Prostate gland (tissue), 2 donors: ENCODE results near the gene DNAH5. TPM values are rescaled to one million over a fixed set of nuclear protein-coding genes. Genes with fewer than 3 reads are reported as not detected.

Source experiments
- DNase-seq: peaks from one replicate; pipeline ENCODE4 v3.0.0-alpha.2; 2019; ENCODE audit warnings: low spot score
- H3K27ac ChIP-seq, 2 donors: fragments of 200-600 bp; sonication (generic); 2 replicates each; pipeline ENCODE4 v1.5.1; 2017 to 2019
- H3K27me3 ChIP-seq: fragments of 200-600 bp; sonication (generic); replicated peaks from 2 replicates; pipeline ENCODE4 v1.5.1; 2019; ENCODE audit not compliant: insufficient read depth
- H3K36me3 ChIP-seq, 2 donors: fragments of 200-600 bp; sonication (generic); 1 replicate in 1 of 2; 2 replicates in 1 of 2; pipeline versions ENCODE4 v1.5.1 to v1.8.1; 2017 to 2019
- H3K4me1 ChIP-seq: fragments of 200-600 bp; sonication (generic); replicated peaks from 2 replicates; pipeline ENCODE4 v1.5.1; 2019
- H3K4me3 ChIP-seq, 2 donors: fragments of 200-600 bp; sonication (generic); 2 replicates each; pipeline ENCODE4 v1.5.1; 2017 to 2019
- H3K9me3 ChIP-seq: fragments of 200-600 bp; sonication (generic); 2 replicates; pipeline ENCODE4 v1.5.1; 2017
- POLR2A ChIP-seq: fragments of 450-650 bp; IDR thresholded peaks from one replicate; pipeline ENCODE4 v1.6.1; 2016; ENCODE audit warnings: antibody characterized with exemption, mild to moderate bottlenecking
- POLR2AphosphoS5 ChIP-seq: sonication (generic); formaldehyde crosslinking; IDR thresholded peaks from one replicate; pipeline ENCODE4 v1.6.1; 2017; ENCODE audit warnings: antibody characterized with exemption
- WGBS: methylation state at CpG from one replicate; pipeline ENCODE4 v1.1.5; 2018; 5-methylcytosine and 5-hydroxymethylcytosine counted together
- intact Hi-C: fragments of 100-400 bp; cut with DNase I; formaldehyde crosslinking; loops from one replicate; pipeline ENCODE4 v1.14.2; 2022
- total RNA-seq, 2 donors: library from RNA; depleted of rRNA; stranded (reverse); fragments of >200 nt; gene quantifications; one replicate each; pipeline ENCODE4 v1.1.0, GENCODE V29; 2016
- TF ChIP-seq, protein P1 (sequence below), 4 experiments: fragments of 200-600 bp in 2 of 4; fragments of 450-650 bp in 2 of 4; sonication (generic) in 2 of 4; IDR thresholded peaks; 1 replicate in 3 of 4; 2 replicates in 1 of 4; pipeline ENCODE4 v1.5.1; 2016 to 2019; ENCODE audit warnings: antibody characterized with exemption in 4 of 4, mild to moderate bottlenecking in 2 of 4, moderate library complexity in 2 of 4

Gene DNAH5
- total RNA-seq, 2 donors from 2014 or later, result 3.7 to 6.8 TPM

DNA sequence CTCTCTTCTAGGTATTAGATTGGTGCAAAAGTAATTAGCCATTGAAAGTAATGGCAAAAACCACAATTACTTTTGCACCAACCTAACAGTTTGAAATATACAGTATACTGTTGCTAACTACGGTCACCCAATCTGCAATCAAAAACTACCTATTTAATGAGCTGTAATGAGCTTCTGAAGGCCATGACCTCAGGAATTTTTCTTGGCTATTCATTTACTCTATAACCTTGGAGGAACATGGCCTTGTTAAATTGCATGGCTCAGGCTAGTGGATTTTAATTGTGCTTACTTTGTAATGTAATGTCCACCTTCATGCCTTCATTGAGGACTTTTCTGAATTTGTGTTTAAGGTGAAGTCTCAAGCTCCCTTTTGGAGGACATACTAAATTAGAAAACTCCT, 24.7 kb downstream of the DNAH5 start:
- intact Hi-C loops, result no loop called here
- 58% methylated on average over 1 of the region's 1 CpG for WGBS

DNA sequence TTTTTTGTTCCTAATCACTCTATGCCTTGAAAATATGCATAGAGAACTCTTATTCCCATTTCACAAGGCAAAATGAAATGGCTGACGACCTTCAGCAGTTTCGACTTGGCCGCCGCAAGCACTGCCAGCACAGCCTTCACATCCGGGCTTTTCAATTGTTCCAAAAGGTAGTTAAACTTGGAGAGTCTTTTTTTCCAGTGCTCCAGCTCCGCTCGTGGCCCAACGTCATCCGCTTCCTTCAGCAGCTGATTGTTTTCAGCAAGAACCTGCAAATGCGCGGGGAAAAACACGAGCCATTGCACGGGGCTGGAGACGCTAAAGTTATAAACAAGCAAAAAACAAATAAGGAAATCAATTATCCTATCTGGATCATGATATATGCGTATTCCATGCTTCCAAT, 25.4 kb downstream of the DNAH5 start:
- intact Hi-C loops, result no loop called here

More for the DNA sequence above, 24.7 kb downstream of the DNAH5 start:
- no peak overlapping the region for H3K27ac ChIP-seq
- no peaks in the 10 kb centered on the region for H3K9me3 ChIP-seq
- H3K4me3 ChIP-seq, result no peak overlapping the region
- no peaks in the 10 kb centered on the region for H3K27me3 ChIP-seq
- DNase-seq, result no peak
- no peaks in the 10 kb centered on the region for H3K4me1 ChIP-seq
- H3K36me3 ChIP-seq, result no peaks in the 10 kb centered on the region
- TF ChIP-seq, protein P1, sequence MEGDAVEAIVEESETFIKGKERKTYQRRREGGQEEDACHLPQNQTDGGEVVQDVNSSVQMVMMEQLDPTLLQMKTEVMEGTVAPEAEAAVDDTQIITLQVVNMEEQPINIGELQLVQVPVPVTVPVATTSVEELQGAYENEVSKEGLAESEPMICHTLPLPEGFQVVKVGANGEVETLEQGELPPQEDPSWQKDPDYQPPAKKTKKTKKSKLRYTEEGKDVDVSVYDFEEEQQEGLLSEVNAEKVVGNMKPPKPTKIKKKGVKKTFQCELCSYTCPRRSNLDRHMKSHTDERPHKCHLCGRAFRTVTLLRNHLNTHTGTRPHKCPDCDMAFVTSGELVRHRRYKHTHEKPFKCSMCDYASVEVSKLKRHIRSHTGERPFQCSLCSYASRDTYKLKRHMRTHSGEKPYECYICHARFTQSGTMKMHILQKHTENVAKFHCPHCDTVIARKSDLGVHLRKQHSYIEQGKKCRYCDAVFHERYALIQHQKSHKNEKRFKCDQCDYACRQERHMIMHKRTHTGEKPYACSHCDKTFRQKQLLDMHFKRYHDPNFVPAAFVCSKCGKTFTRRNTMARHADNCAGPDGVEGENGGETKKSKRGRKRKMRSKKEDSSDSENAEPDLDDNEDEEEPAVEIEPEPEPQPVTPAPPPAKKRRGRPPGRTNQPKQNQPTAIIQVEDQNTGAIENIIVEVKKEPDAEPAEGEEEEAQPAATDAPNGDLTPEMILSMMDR (IDR thresholded peaks at IDR 0.05), result no peak
- TF ChIP-seq POLR2A (no peak), POLR2AphosphoS5 (no peak)

DNA sequence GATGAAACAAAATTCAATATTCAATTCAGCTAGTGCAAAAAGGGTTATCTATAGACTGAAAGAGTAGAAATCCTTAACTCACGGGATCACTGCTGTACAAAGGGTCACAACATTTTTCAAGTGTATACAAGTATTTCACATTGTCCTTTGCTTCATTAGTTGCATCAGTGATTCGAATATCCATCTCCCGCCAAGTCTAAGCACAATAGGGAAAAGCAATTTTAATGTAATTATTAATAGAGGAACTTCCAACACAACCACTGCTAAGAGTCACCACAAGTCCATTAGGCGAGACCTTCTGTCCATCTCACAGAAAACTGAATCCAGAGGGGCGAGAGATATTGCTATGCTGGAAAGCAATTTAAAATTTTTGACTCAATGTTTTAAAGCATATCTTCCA, 27.4 kb downstream of the DNAH5 start:
- WGBS, result 87% methylated on average over 5 of the region's 5 CpGs
- no peak for TF ChIP-seq POLR2A
- TF ChIP-seq, protein P1 (IDR thresholded peaks at IDR 0.05), result no peak
- TF ChIP-seq POLR2AphosphoS5, result no peak
- DNase-seq, result no peak

More for the DNA sequence above, 25.4 kb downstream of the DNAH5 start:
- Histone ChIP-seq H3K4me3 (no peak overlapping the region), H3K27ac (no peak overlapping the region), H3K9me3 (no peaks in the 10 kb centered on the region), H3K27me3 (no peaks in the 10 kb centered on the region), H3K36me3 (no peaks in the 10 kb centered on the region), H3K4me1 (no peaks in the 10 kb centered on the region)
- 88% methylated on average over 15 of the region's 15 CpGs for WGBS
- DNase-seq, result no peak
- TF ChIP-seq, protein P1 (IDR thresholded peaks at IDR 0.05), result no peak
- TF ChIP-seq POLR2AphosphoS5 (no peak), POLR2A (no peak)

DNA sequence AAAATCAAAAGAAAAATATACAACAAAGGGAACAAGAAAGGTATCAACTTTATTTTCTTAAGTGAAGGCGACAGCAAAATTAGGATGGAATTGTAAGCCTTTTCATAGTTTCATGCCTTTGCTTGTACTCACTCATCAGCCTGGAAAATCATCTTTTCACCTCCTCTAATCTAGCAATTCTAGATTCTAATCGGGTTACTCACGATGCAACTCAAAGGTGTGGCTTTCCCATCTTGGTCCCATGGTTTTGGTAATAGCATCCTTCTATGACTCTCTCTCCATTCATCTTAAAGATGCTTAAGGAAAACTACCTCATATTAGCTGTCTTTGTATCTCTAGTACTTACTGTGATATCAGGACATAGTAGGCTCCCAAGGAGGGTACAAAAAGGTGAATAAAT, 30.5 kb downstream of the DNAH5 start:
- Histone ChIP-seq H3K36me3 (no peaks in the 10 kb centered on the region), H3K27ac (no peak overlapping the region), H3K27me3 (no peaks in the 10 kb centered on the region), H3K4me1 (no peaks in the 10 kb centered on the region), H3K9me3 (no peaks in the 10 kb centered on the region), H3K4me3 (no peak overlapping the region)
- DNase-seq, result no peak
- intact Hi-C loops, result no loop called here
- WGBS, result 92% methylated on average over 3 of the region's 3 CpGs
- TF ChIP-seq POLR2AphosphoS5, result no peak
- TF ChIP-seq, protein P1 (IDR thresholded peaks at IDR 0.05), result no peak
- TF ChIP-seq POLR2A, result no peak

More for the DNA sequence above, 27.4 kb downstream of the DNAH5 start:
- no peaks in the 10 kb centered on the region for H3K36me3 ChIP-seq
- H3K9me3 ChIP-seq, result no peaks in the 10 kb centered on the region
- H3K4me3 ChIP-seq, result no peak overlapping the region
- H3K27me3 ChIP-seq, result no peaks in the 10 kb centered on the region
- H3K4me1 ChIP-seq, result no peaks in the 10 kb centered on the region
- intact Hi-C loops, result no loop called here
- H3K27ac ChIP-seq, result no peak overlapping the region

DNA sequence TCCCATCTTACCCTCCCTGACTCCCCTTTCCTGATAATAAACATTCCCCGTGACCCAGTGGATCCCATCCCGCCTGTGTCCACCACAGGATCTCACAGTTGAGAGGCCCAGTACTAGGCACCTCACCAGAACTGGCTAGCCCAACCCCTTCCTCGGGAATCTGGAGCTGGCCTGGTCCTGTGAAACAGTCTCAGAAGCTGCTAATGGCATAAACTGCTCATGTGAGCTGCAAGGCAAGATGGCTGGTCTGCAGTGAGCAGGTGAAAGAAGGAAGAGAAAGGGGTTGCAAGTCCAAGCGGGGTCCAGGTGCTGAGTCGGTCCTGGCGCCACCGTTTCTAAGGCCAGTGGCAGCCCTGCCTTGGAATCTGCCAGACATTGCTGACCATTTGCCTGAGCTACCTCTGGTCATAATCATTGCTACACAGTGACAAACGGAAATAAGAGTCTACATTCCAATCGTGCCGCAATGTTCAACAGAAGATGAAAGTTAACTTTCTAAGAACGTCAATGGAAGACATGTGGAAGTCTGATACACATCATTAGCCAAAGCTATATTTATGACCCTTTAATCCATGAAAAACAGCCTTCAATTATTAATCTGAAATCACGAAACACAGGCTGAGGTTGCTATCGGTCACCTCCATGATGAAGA, 33.7 kb downstream of the DNAH5 start:
- Histone ChIP-seq H3K4me3 (no peak overlapping the region), H3K9me3 (no peaks in the 10 kb centered on the region), H3K4me1 (no peaks in the 10 kb centered on the region), H3K36me3 (no peaks in the 10 kb centered on the region), H3K27ac (no peak overlapping the region), H3K27me3 (no peaks in the 10 kb centered on the region)
- WGBS, result 89% methylated on average over 13 of the region's 13 CpGs
- TF ChIP-seq POLR2A (no peak), POLR2AphosphoS5 (no peak)
- TF ChIP-seq, protein P1 (IDR thresholded peaks at IDR 0.05), result no peak
- intact Hi-C loops, result no loop called here
- DNase-seq, result no peak
